Muscle of leg (tissue), 9 donors: ENCODE results near the gene FAM221A. TPM values are rescaled to one million over a fixed set of nuclear protein-coding genes. Genes with fewer than 3 reads are reported as not detected.

ENCODE experiments used
- polyA plus RNA-seq, 8 donors: library from polyadenylated mRNA; unstranded; fragments of 120-200 nt; gene quantifications; one replicate each; pipeline versions ENCODE4 v1.2.1 to v1.2.3, GENCODE V29; 2013; ENCODE audit warnings: inconsistent platforms in 1 of 8, low replicate concordance in 1 of 8; ENCODE audit not compliant: insufficient read length in 8 of 8, insufficient read depth in 1 of 8
- total RNA-seq: library from RNA; stranded (reverse); fragments of 120-200 nt; gene quantifications from one replicate; pipeline ENCODE4 v1.2.4, GENCODE V29; 2013

FAM221A gene
- total and polyA plus RNA-seq, 9 donors = 1.4 to 4.5 (median 2.2) TPM

Other genes starting within 250 kb of the FAM221A start
- 26.8 TPM for gene IGF2BP3, start 209.7 kb upstream of the FAM221A start, total RNA-seq
- 10 to 100 TPM; 26.2 to 39.2 (median 31.5) TPM for gene IGF2BP3, start 209.7 kb upstream of the FAM221A start, polyA plus RNA-seq
- gene TRA2A, start 148.2 kb upstream of the FAM221A start, total RNA-seq = 28.1 TPM
- 100 to 1,000 TPM; 101 to 149 (median 109) TPM for gene TRA2A, start 148.2 kb upstream of the FAM221A start, polyA plus RNA-seq
- 11.3 TPM for gene CCDC126, start 82.8 kb upstream of the FAM221A start, total RNA-seq
- 1 to 10 TPM; 4.8 to 9.2 (median 6.5) TPM for gene CCDC126, start 82.8 kb upstream of the FAM221A start, polyA plus RNA-seq
- gene STK31, start 30.0 kb downstream of the FAM221A start, total RNA-seq = 0.40 TPM
- 1 to 10 TPM in 5 of 8 donors, under 1 TPM in 3; 0.78 to 3.0 (median 1.1) TPM for gene STK31, start 30.0 kb downstream of the FAM221A start, polyA plus RNA-seq